Stimulated activated naive B cell treated with anti-CD40 and anti-IgM and Interleukin-4, amounts not matched to agents 10 μg/mL and 1 μg/mL and 100 μg/mL, for 72 hours (primary cell): Measurements from ENCODE around the gene BACE2.

ENCODE experiments used
- ATAC-seq, 2 donors: fragments of 150-1000 bp; cut with Tn5 transposase; replicated peaks; 2 replicates each; pipeline ENCODE4 v1.10.0; 2021; ENCODE audit warnings: moderate library complexity in 1 of 2
- DNase-seq: peaks from one replicate; pipeline ENCODE4 v3.0.0; 2021
- H3K27ac Mint-ChIP-seq: one replicate; pipeline ENCODE4 v1.8.0; 2022; ENCODE audit warnings: mild to moderate bottlenecking, mixed read lengths
- H3K27me3 Mint-ChIP-seq, 2 donors: one replicate each; pipeline ENCODE4 v1.8.0; 2022; ENCODE audit warnings: mixed read lengths in 2 of 2
- H3K36me3 Mint-ChIP-seq, 2 donors: one replicate each; pipeline ENCODE4 v1.8.0; 2022; ENCODE audit warnings: mixed read lengths in 2 of 2, mild to moderate bottlenecking in 1 of 2
- H3K4me1 Mint-ChIP-seq, 2 donors: one replicate each; pipeline ENCODE4 v1.8.0; 2022; ENCODE audit warnings: mixed read lengths in 2 of 2, mild to moderate bottlenecking in 1 of 2
- H3K4me3 Mint-ChIP-seq, 2 donors: one replicate each; pipeline ENCODE4 v1.8.0; 2022; ENCODE audit warnings: mild to moderate bottlenecking in 2 of 2, mixed read lengths in 2 of 2, moderate library complexity in 1 of 2
- H3K9me3 Mint-ChIP-seq, 2 donors: one replicate each; pipeline ENCODE4 v1.8.0; 2022; ENCODE audit warnings: mixed read lengths in 2 of 2, mild to moderate bottlenecking in 1 of 2

Gene BACE2

DNA sequence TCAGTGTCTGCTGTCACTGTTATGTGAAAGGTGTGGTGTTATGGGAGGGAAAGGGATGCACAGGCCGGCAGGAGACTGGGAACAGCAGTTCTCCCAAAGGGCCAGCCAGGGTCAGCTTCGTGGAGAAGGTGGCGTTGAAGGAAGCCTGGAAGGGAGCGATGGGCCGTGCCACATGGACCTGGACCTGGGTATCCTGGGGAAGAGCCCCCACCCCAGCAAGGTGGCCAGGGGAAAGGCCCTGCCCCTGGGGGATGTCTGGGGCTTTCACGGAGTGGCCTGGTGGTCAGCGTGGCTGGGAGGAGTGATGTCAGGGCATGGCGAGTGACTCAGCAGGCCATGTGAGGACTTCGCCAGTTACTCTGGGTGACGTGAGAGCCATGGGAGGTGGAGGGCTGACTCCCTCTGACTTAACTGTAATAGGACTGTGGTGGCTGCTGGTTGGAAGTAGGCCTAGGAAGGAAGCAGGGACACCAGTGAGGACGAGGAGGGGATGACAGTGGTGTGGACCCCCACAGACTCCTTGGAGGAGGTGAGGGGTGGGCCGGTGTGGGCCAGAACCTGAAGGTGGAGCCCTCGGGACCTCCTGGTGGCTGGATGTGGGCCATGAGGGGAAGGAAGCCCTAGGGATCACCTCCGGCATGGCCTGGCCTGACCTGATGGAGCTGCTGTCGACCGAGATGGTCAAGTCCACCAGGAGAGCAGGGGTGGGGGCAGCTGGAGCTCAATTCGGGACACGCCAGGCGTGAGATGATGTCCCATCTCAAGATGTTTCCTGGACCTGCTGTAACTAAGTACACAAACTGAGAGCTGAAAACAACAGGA lies 54.5 kb downstream of the BACE2 start:
- H3K4me1 Mint-ChIP-seq, result peaks cover 8 to 14% of the 10 kb centered on the region in 2 donors
- H3K9me3 Mint-ChIP-seq, result no peaks in the 10 kb centered on the region
- no peaks in the 10 kb centered on the region for H3K36me3 Mint-ChIP-seq
- DNase-seq (no peak), ATAC-seq (no peak)
- no peak overlapping the region for H3K27ac Mint-ChIP-seq
- H3K27me3 Mint-ChIP-seq, result peaks cover 0 to 10% of the 10 kb centered on the region in 2 donors
- H3K4me3 Mint-ChIP-seq, result no peak overlapping the region

DNA sequence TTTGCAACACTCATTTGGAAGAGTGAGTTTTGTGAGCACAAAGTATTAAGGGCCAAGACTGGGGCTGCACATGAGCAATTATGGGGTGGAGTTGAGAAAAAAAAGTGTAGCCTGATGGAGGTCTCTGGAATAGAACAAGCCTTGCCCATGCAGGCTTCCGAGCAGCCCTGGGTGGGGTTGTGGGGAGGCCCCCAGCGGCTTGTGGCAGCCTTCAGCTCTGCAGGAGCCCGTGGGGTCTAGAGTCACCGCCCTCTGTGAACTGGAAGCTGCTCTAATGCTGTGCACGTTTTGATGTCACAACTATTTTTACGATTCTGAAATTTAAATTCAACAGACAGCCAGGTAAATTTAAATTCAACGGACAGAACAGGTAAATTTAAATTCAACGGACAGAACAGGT lies 58.9 kb downstream of the BACE2 start:
- H3K27ac Mint-ChIP-seq, result no peak overlapping the region
- H3K4me1 Mint-ChIP-seq, result peaks cover 38 to 58% of the 10 kb centered on the region in 2 donors
- H3K36me3 Mint-ChIP-seq, result peaks cover 9 to 10% of the 10 kb centered on the region in 2 donors
- peaks cover 0 to 9% of the 10 kb centered on the region in 2 donors for H3K27me3 Mint-ChIP-seq
- no peak overlapping the region for H3K4me3 Mint-ChIP-seq
- DNase-seq (no peak), ATAC-seq (no peak)
- H3K9me3 Mint-ChIP-seq, result peaks cover 4 to 6% of the 10 kb centered on the region in 2 donors

DNA sequence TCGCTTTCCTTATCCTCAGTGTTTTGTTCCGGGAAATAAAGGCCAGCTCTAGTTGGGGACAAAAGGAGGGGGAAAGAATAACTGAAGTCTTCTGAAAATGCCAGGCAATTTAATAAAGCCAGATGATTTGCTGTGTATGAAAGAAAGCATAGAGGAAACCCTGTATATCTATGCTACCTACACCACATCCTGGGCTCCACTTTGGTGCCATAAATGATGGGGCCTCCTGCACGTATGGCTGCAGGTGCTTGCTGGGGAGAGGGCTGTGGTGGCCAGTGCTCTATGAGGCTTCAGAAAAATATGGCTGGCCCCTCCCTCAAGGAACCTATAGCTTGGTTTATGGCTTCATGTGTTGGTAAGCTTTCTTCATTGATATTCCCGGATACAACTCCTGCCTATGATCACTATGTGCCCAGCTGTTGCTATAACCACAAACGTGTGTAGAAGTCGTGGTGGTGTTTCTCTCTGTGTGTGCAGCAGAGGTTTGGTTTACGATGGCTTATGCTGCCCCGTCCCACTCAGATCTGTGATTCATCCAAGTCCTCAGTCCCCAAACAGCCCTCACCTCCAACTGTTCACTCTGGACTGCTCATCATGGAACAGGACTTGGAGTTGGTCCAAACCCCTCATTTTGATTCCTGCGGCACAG lies 59.5 kb downstream of the BACE2 start:
- H3K27me3 Mint-ChIP-seq, result peaks cover 0 to 9% of the 10 kb centered on the region in 2 donors
- peaks cover 4 to 6% of the 10 kb centered on the region in 2 donors for H3K9me3 Mint-ChIP-seq
- peak in 1 of 2 donors; percentile 1 for ATAC-seq
- H3K36me3 Mint-ChIP-seq, result peaks cover 9 to 10% of the 10 kb centered on the region in 2 donors
- no peak overlapping the region for H3K4me3 Mint-ChIP-seq
- peaks cover 43 to 64% of the 10 kb centered on the region in 2 donors for H3K4me1 Mint-ChIP-seq
- H3K27ac Mint-ChIP-seq, result peak overlapping the region; percentile 91
- DNase-seq, result no peak

DNA sequence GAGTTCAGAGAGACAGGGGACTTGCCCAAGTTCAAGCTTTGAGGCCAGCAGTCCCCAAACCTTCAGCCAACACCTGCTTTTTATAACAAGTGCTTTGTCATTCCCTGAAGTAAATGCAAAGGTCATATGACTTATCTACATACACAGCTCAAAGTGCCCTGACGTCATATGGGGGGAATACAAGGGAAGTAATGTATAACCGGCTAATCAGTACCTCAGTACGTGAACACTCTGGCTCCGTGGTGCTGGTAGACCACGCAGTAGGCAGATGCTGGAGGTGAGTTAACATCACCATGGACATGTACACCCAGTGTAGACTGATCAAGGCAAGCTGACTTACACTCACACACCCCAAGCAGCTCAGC lies 60.0 kb downstream of the BACE2 start:
- DNase-seq (peak; percentile 9), ATAC-seq (peak; percentile 44 to 57)
- H3K36me3 Mint-ChIP-seq, result peaks cover 9 to 10% of the 10 kb centered on the region in 2 donors
- peaks cover 0 to 9% of the 10 kb centered on the region in 2 donors for H3K27me3 Mint-ChIP-seq
- peaks cover 4 to 6% of the 10 kb centered on the region in 2 donors for H3K9me3 Mint-ChIP-seq
- H3K27ac Mint-ChIP-seq, result peak overlapping the region; percentile 91
- peaks cover 44 to 67% of the 10 kb centered on the region in 2 donors for H3K4me1 Mint-ChIP-seq
- peak overlapping the region; percentile 12 to 56 for H3K4me3 Mint-ChIP-seq

DNA sequence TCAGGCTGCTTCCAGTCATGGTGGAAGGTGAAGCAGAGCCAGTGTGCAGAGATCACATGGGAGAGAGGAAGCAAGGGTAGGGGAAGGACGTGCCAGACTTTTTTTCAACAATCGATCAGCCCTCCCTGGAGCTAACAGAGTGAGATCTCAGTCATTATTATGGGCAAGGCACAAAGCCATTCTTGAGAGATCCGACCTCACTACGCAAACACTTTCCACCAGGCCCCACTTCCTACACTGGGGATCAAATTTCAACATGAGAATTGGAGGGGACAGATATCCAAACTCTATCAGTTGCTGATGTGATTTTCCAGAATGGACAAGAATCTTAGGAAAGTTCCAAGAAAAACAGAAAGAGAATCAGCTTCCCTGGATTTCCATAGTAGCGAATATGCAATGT lies 60.5 kb downstream of the BACE2 start:
- Mint-ChIP-seq H3K27ac (peak overlapping the region; percentile 91), H3K4me3 (peak overlapping the region; percentile 12 to 56), H3K4me1 (peaks cover 44 to 69% of the 10 kb centered on the region in 2 donors), H3K9me3 (peaks cover 4 to 6% of the 10 kb centered on the region in 2 donors), H3K27me3 (peaks cover 0 to 5% of the 10 kb centered on the region in 2 donors), H3K36me3 (peaks cover 9 to 10% of the 10 kb centered on the region in 2 donors)
- no peak for ATAC-seq
- DNase-seq, result no peak

DNA sequence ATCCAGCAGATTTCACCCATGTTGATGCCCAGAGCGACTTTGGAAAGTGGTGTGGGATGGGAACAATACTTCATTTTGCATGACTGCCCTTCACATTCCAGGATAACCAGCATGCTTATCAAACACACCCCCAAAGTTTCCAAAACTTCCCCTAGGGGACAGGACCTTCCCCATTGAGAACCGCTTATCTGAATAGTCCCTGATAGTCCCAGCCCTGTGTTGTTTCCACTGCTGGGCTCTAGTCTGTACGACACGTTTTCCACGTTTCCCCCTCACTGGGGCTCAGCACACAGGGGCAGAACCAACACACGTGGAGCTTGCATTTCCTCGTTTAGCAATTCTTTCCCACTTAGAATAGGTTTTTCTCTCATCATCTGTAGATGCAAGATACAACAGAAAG lies 61.0 kb downstream of the BACE2 start:
- ATAC-seq, result no peak
- Mint-ChIP-seq H3K9me3 (peaks cover 4 to 6% of the 10 kb centered on the region in 2 donors), H3K27ac (no peak overlapping the region), H3K27me3 (peaks cover 0 to under 1% of the 10 kb centered on the region in 2 donors), H3K4me3 (peak overlapping the region in 1 of 2 donors; percentile 68), H3K4me1 (peaks cover 46 to 69% of the 10 kb centered on the region in 2 donors), H3K36me3 (peaks cover 9 to 10% of the 10 kb centered on the region in 2 donors)
- DNase-seq, result no peak

DNA sequence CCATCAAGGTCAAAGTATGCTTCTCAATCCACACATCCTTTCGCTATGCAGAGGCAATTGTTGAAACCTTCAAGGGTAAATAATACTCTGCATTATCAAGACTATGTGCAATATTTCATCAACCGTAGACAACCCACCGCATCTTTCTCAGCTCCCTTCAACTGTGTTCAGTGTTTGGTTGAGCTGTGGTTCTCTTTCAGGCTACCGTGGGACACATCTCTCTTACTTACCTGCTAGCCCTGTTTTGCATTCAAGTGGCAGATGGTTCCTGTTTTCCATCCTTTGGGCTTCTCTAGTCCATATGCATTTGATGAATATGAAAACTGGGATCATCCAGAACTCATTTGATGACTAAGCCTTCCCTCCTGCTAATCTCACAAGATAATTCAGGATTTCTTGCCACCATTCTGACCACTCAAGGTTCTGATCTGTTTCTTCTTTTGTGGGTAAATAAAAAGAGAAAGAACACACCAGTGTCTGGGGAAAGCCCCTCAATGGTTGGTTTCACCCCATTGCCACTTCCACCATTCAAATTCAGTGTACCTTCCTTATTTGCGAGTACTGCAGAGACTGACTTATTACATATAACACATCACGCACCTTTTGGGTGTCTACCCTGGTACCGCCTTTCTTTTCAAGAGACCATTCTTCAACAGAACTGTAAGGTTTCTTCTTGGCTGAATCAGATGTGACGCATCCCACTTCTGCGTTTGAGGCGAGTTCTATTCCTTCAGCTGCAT lies 61.7 kb downstream of the BACE2 start:
- peaks cover 48 to 76% of the 10 kb centered on the region in 2 donors for H3K4me1 Mint-ChIP-seq
- DNase-seq (peak; percentile 36), ATAC-seq (peak; percentile 83 to 87)
- peak overlapping the region; percentile 57 for H3K27ac Mint-ChIP-seq
- H3K9me3 Mint-ChIP-seq, result peaks cover 4 to 6% of the 10 kb centered on the region in 2 donors
- H3K4me3 Mint-ChIP-seq, result peak overlapping the region; percentile 22 to 68
- H3K27me3 Mint-ChIP-seq, result no peaks in the 10 kb centered on the region
- H3K36me3 Mint-ChIP-seq, result peaks cover 9 to 10% of the 10 kb centered on the region in 2 donors

DNA sequence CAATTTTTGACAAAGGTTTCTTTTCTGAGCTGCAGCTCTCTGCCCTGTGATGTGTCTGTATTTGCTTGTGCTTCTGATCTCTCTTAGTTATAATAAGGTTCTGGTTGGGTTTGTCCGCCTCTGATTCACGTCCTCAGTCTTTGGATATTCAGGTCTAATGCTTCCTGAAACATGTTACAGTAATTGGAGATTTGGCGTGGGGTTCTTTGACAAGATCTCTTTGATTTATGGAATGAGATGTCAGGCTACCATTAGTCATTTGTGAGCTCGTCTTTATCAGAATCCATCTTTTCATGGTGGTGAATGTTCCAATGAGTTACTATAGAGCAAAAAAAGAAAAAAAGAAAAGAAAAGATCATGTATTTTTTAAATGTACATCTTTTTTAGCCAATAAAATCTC lies 62.5 kb downstream of the BACE2 start:
- peaks cover 9 to 10% of the 10 kb centered on the region in 2 donors for H3K36me3 Mint-ChIP-seq
- no peaks in the 10 kb centered on the region for H3K27me3 Mint-ChIP-seq
- H3K9me3 Mint-ChIP-seq, result peaks cover 4 to 6% of the 10 kb centered on the region in 2 donors
- ATAC-seq, result no peak
- DNase-seq, result no peak
- H3K4me3 Mint-ChIP-seq, result peak overlapping the region in 1 of 2 donors; percentile 56
- peaks cover 48 to 76% of the 10 kb centered on the region in 2 donors for H3K4me1 Mint-ChIP-seq
- H3K27ac Mint-ChIP-seq, result no peak overlapping the region

DNA sequence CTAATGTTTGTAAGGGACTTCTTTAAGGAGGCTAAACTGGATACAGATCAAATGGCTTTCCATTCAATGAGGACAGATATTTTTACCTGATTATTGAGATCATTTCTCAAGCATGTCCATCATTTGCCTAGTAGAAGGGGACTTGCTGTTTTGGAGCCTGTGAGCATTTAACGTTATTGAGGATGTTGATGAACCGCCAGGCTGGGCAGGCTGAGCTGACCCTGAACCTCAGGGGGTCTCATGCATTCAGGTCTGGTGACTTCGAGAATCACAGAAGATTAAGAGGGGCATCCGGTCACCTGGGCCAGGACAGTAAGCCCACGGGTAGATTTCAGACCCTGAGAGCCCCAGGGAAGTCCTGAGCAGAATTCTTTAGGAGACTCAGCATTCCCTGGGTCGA lies 63.1 kb downstream of the BACE2 start:
- ATAC-seq, result no peak
- Mint-ChIP-seq H3K27ac (no peak overlapping the region), H3K9me3 (peaks cover 4 to 6% of the 10 kb centered on the region in 2 donors), H3K4me1 (peaks cover 50 to 75% of the 10 kb centered on the region in 2 donors), H3K36me3 (peaks cover 9 to 12% of the 10 kb centered on the region in 2 donors), H3K4me3 (no peak overlapping the region), H3K27me3 (no peaks in the 10 kb centered on the region)
- no peak for DNase-seq

DNA sequence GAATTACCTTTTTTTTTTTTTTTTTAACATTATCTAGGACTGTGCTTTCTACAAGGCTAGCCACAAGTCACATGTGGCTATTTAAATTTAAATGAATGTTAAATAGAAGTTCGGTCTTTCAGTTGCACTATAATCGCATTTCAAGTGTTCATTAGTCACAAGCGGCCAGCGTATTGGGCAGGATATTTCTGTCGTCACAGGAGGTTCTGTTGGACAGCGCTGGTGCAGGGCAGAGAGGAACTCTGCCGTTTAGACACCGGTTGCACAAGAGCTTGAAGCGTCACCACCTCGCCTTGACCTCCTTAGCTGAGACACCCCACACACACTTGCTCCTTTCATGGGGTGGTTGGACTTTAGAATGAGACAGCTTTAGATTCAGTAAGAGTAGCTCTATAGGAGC lies 64.1 kb downstream of the BACE2 start:
- no peak for DNase-seq
- H3K4me3 Mint-ChIP-seq, result peak overlapping the region; percentile 41 to 59
- H3K4me1 Mint-ChIP-seq, result peaks cover 49 to 70% of the 10 kb centered on the region in 2 donors
- H3K27ac Mint-ChIP-seq, result peak overlapping the region; percentile 79
- peak; percentile 29 to 36 for ATAC-seq
- peaks cover 9 to 18% of the 10 kb centered on the region in 2 donors for H3K36me3 Mint-ChIP-seq
- no peaks in the 10 kb centered on the region for H3K27me3 Mint-ChIP-seq
- peaks cover 4 to 6% of the 10 kb centered on the region in 2 donors for H3K9me3 Mint-ChIP-seq

DNA sequence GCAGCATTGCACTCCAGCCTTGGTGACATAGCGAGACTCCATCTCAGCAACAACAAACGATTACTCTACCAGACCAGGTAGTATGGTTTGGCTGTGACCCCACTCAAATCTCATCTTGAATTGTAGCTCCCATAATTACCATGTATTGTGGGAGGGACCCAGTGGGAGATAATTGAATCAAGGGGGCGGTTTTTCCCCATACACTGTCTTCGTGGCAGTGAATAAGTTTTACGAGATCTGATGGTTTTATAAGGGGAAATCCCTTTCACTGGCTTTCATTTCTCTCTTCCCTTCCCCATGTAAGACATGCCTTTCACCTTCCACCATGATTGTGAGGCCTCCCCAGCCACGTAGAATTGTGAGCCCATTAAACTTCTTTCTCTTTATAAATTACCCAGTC lies 66.0 kb downstream of the BACE2 start:
- H3K9me3 Mint-ChIP-seq, result no peaks in the 10 kb centered on the region

DNA sequence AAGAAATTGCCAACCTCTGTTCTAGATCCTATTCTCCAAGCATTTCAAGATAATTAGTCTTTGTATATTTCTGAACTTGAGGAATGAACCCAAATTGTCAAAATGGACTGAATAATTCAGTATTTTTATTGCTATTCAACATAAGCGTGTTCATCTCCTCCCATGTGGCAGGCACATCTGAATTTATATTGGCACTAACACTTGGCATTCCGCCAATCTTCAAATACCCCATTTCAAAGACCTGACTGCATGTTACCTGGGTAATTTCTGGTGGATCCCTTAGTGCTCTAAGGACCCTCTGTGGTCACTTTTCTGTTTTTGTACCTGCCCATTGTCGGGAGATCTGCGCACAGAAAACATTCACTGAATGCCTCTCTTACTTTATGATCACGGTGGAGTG lies 66.6 kb downstream of the BACE2 start:
- H3K27ac Mint-ChIP-seq, result no peak overlapping the region
- no peak overlapping the region for H3K4me3 Mint-ChIP-seq
- ATAC-seq, result no peak
- no peaks in the 10 kb centered on the region for H3K9me3 Mint-ChIP-seq
- H3K4me1 Mint-ChIP-seq, result peaks cover 30 to 47% of the 10 kb centered on the region in 2 donors
- DNase-seq, result no peak
- peaks cover 7 to 18% of the 10 kb centered on the region in 2 donors for H3K36me3 Mint-ChIP-seq
- no peaks in the 10 kb centered on the region for H3K27me3 Mint-ChIP-seq

More for the DNA sequence above, 66.0 kb downstream of the BACE2 start:
- ATAC-seq, result peak; percentile 53 to 56
- no peaks in the 10 kb centered on the region for H3K27me3 Mint-ChIP-seq
- peaks cover 36 to 54% of the 10 kb centered on the region in 2 donors for H3K4me1 Mint-ChIP-seq
- H3K4me3 Mint-ChIP-seq, result peak overlapping the region in 1 of 2 donors; percentile 1
- peak overlapping the region; percentile 86 for H3K27ac Mint-ChIP-seq
- peaks cover 7 to 18% of the 10 kb centered on the region in 2 donors for H3K36me3 Mint-ChIP-seq
- DNase-seq, result no peak

DNA sequence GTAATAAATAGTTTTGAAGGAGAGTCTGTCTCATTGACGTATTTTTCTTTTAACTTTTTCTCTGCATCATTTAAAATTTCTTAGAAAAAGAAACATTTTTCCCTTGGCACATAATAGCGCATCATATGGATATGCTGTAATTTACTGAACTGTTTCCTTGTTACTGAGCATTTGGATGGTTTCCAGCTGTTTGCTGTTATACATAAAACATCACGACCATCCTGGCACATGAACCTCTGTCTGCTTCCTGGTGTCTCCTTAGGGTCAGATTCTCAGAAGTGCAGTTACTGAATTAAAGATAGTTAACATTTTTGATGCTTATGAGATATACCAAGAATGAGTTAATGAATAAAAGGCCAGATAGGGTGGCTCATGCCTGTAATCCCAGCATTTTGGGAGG lies 67.2 kb downstream of the BACE2 start:
- no peak overlapping the region for H3K27ac Mint-ChIP-seq
- H3K9me3 Mint-ChIP-seq, result no peaks in the 10 kb centered on the region
- no peaks in the 10 kb centered on the region for H3K27me3 Mint-ChIP-seq
- DNase-seq (no peak), ATAC-seq (no peak)
- H3K4me3 Mint-ChIP-seq, result no peak overlapping the region
- peaks cover 25 to 41% of the 10 kb centered on the region in 2 donors for H3K4me1 Mint-ChIP-seq
- H3K36me3 Mint-ChIP-seq, result peaks cover 11 to 22% of the 10 kb centered on the region in 2 donors
